ENCODE data around the gene ZIK1.

Gene ZIK1

DNA sequence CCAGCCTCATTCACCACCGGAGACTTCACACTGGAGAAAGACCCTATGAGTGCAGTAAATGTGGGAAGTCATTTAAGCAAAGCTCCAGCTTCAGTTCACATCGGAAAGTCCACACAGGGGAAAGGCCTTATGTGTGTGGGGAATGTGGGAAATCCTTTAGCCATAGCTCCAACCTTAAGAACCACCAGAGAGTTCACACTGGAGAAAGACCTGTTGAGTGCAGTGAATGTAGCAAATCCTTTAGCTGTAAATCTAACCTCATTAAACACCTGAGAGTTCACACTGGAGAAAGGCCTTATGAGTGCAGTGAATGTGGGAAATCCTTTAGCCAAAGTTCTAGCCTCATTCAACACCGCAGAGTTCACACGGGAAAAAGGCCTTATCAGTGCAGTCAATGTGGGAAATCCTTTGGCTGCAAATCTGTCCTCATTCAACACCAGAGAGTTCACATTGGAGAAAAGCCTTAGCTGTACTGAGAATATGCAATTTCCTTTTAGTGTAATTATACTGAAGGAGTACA lies 57.8 kb downstream of the ZIK1 start:
- Histone ChIP-seq H3K4me2 (ENCODE audit: low read length) (no peak overlapping the region), H3K4me3 (ENCODE audit: low read length) (no peak overlapping the region), H3K36me3 (replicated peaks; ENCODE audit: low read depth, low read length) (peaks cover 57% of the 10 kb centered on the region), H3K9me3 (ENCODE audit: insufficient read depth, low read length) (peaks cover 19% of the 10 kb centered on the region; the same call in 1 of the 2 replicates), H3K79me2 (ENCODE audit: low read length) (no peaks in the 10 kb centered on the region), H3K27ac (ENCODE audit: low read length) (no peak overlapping the region), H3K27me3 (ENCODE audit: low read depth, low read length) (no peaks in the 10 kb centered on the region), H3K4me1 (ENCODE audit: low read length) (no peaks in the 10 kb centered on the region), H2AFZ (ENCODE audit: low read depth, low read length) (no peak overlapping the region), H3K9ac (ENCODE audit: low read length) (no peak overlapping the region), H4K20me1 (ENCODE audit: insufficient read depth, low read length) (no peaks in the 10 kb centered on the region)
- TF ChIP-seq CTCF (IDR thresholded peaks at IDR 0.05; ENCODE audit: low read depth, low read length) (no peak), EZH2phosphoT487 (IDR thresholded peaks at IDR 0.05; ENCODE audit: low read depth) (no peak)

GRCh38 chr19:57642396-57643046 lies 58.6 kb downstream of the ZIK1 start:
- Histone ChIP-seq H3K4me3 (ENCODE audit: low read length) (no peak overlapping the region), H3K27ac (ENCODE audit: low read length) (no peak overlapping the region), H3K27me3 (ENCODE audit: low read depth, low read length) (no peaks in the 10 kb centered on the region), H3K9me3 (ENCODE audit: insufficient read depth, low read length) (peaks cover 12% of the 10 kb centered on the region; the same call in 1 of the 2 replicates), H3K4me1 (ENCODE audit: low read length) (no peaks in the 10 kb centered on the region), H2AFZ (ENCODE audit: low read depth, low read length) (no peak overlapping the region), H3K4me2 (ENCODE audit: low read length) (no peak overlapping the region), H3K9ac (ENCODE audit: low read length) (no peak overlapping the region), H4K20me1 (ENCODE audit: insufficient read depth, low read length) (no peaks in the 10 kb centered on the region), H3K36me3 (replicated peaks; ENCODE audit: low read depth, low read length) (peaks cover 49% of the 10 kb centered on the region), H3K79me2 (ENCODE audit: low read length) (no peaks in the 10 kb centered on the region)
- TF ChIP-seq CTCF (IDR thresholded peaks at IDR 0.05; ENCODE audit: low read depth, low read length) (no peak), EZH2phosphoT487 (IDR thresholded peaks at IDR 0.05; ENCODE audit: low read depth) (no peak)

Measured in OCI-LY3 (cell line).